Cardiac fibroblast (primary cell): ENCODE measurements around the gene FAM118B.

Experiments used
- DNase-seq, 2 donors: peaks; one replicate each; pipeline versions ENCODE4 v3.0.0 to v3.0.0-alpha.2; 2010; ENCODE audit warnings: low read depth in 2 of 2
- H3K4me3 ChIP-seq, 2 donors: replicated peaks in 1 of 2; 1 replicate in 1 of 2; 2 replicates in 1 of 2; pipeline ENCODE4 v1.5.1; 2011; ENCODE audit warnings: low read depth in 2 of 2, low read length in 2 of 2, mild to moderate bottlenecking in 2 of 2, moderate library complexity in 1 of 2
- CTCF ChIP-seq: IDR thresholded peaks from one replicate; pipeline ENCODE4 v1.5.1; 2011; ENCODE audit warnings: low read depth, mild to moderate bottlenecking, low read length, inconsistent platforms

The FAM118B gene

GRCh38 chr11:126165757-126166156 lies 45.8 kb upstream of the FAM118B start:
- peak in 1 of 2 donors; percentile 32 for DNase-seq
- no peak overlapping the region for H3K4me3 ChIP-seq
- TF ChIP-seq CTCF, result no peak

- no peak for DNase-seq
- no peak for TF ChIP-seq CTCF
- no peak overlapping the region for H3K4me3 ChIP-seq
Measured at GRCh38 chr11:126166413-126166812, 45.2 kb upstream of the FAM118B start.

GRCh38 chr11:126167488-126167887 lies 44.1 kb upstream of the FAM118B start:
- no peak for TF ChIP-seq CTCF
- DNase-seq, result peak in 1 of 2 donors; percentile 25
- no peak overlapping the region for H3K4me3 ChIP-seq

- no peak for TF ChIP-seq CTCF
- DNase-seq, result no peak
- H3K4me3 ChIP-seq, result no peak overlapping the region
Measured at GRCh38 chr11:126169291-126169690, 42.3 kb upstream of the FAM118B start.

GRCh38 chr11:126172596-126173038 lies 39.0 kb upstream of the FAM118B start:
- no peak overlapping the region for H3K4me3 ChIP-seq
- TF ChIP-seq CTCF, result no peak
- peak; percentile 1 to 71 for DNase-seq

- TF ChIP-seq CTCF, result no peak
- H3K4me3 ChIP-seq, result no peak overlapping the region
- no peak for DNase-seq
Measured at GRCh38 chr11:126173257-126173656, 38.3 kb upstream of the FAM118B start.

GRCh38 chr11:126174816-126175215 lies 36.8 kb upstream of the FAM118B start:
- no peak for DNase-seq
- no peak overlapping the region for H3K4me3 ChIP-seq
- no peak for TF ChIP-seq CTCF
